HPDE6-E6E7 (cell line): ENCODE measurements around the gene SLC50A1.

Source experiments
- DNase-seq: peaks from one replicate; pipeline ENCODE4 v3.0.0; 2011; ENCODE audit warnings: missing footprints; ENCODE audit errors: extremely low spot score

The SLC50A1 gene

GRCh38 chr1:155170101-155170785 is 34.6 kb downstream of the SLC50A1 start:
- no peak for DNase-seq

- DNase-seq: no peak
Measured at GRCh38 chr1:155170806-155171205, 35.2 kb downstream of the SLC50A1 start.

- DNase-seq: no peak
Measured at GRCh38 chr1:155171836-155172731, 36.4 kb downstream of the SLC50A1 start.

- DNase-seq: peak; percentile 97
Measured at GRCh38 chr1:155172732-155173477, 37.3 kb downstream of the SLC50A1 start, which contains the start of gene KRTCAP2. Gene KRTCAP2, minus strand, starts transcription at chr1:155173304. Its CDS starts 80 bp downstream, at chr1:155173224.

- DNase-seq: no peak
Measured at GRCh38 chr1:155173478-155174323, 38.0 kb downstream of the SLC50A1 start, which contains the start of gene TRIM46. Gene TRIM46, plus strand, starts transcription at chr1:155173849. Its CDS starts 118 bp downstream, at chr1:155173967.

GRCh38 chr1:155174324-155175280 is 39.0 kb downstream of the SLC50A1 start:
- no peak for DNase-seq

- no peak for DNase-seq
Measured at GRCh38 chr1:155175281-155175926, 39.8 kb downstream of the SLC50A1 start.

GRCh38 chr1:155175927-155176371 is 40.3 kb downstream of the SLC50A1 start:
- no peak for DNase-seq

- peak; percentile 88 for DNase-seq
Measured at GRCh38 chr1:155176544-155177071, 41.0 kb downstream of the SLC50A1 start.

GRCh38 chr1:155177192-155177917 is 41.7 kb downstream of the SLC50A1 start:
- DNase-seq: no peak

- no peak for DNase-seq
Measured at GRCh38 chr1:155177918-155178281, 42.2 kb downstream of the SLC50A1 start.

GRCh38 chr1:155178441-155179111 is 42.9 kb downstream of the SLC50A1 start:
- DNase-seq: no peak

- no peak for DNase-seq
Measured at GRCh38 chr1:155179112-155180031, 43.7 kb downstream of the SLC50A1 start.

GRCh38 chr1:155181371-155182051 is 45.9 kb downstream of the SLC50A1 start:
- no peak for DNase-seq

- no peak for DNase-seq
Measured at GRCh38 chr1:155182052-155182550, 46.4 kb downstream of the SLC50A1 start.

- DNase-seq: no peak
Measured at GRCh38 chr1:155183775-155184221, 48.1 kb downstream of the SLC50A1 start.
